Activated CD4-positive, alpha-beta T cell treated with anti-CD3 and anti-CD28 coated beads for 36 hours (primary cell): ENCODE measurements around the gene PPP1R27. TPM values are rescaled to one million over a fixed set of nuclear protein-coding genes. Genes with fewer than 3 reads are reported as not detected.

Experiments used
- ATAC-seq: fragments of 200-7000 bp; cut with Tn5 transposase; one replicate; pipeline ENCODE4 v1.10.0; 2021; ENCODE audit warnings: mild to moderate bottlenecking, moderate library complexity
- CTCF ChIA-PET: fragments of 350-600 bp; sonication (Branson Sonifier 250); formaldehyde crosslinking; loops from one replicate; lab custom pipeline; 2021; ENCODE audit warnings: antibody characterized with exemption; lab: Charles Lee
- POLR2A ChIA-PET: fragments of 350-600 bp; sonication (Branson Sonifier 250); formaldehyde crosslinking; loops from one replicate; lab custom pipeline; 2021; ENCODE audit warnings: antibody characterized with exemption, inconsistent platforms; lab: Charles Lee
- DNase-seq: peaks from one replicate; pipeline ENCODE4 v3.0.0-alpha.2; 2020
- H3K27ac Mint-ChIP-seq: one replicate; pipeline ENCODE4 v1.8.0; 2021; ENCODE audit warnings: mixed read lengths
- H3K27me3 Mint-ChIP-seq: one replicate; pipeline ENCODE4 v1.8.0; 2021; ENCODE audit warnings: mixed read lengths
- H3K36me3 Mint-ChIP-seq: one replicate; pipeline ENCODE4 v1.8.0; 2021; ENCODE audit warnings: low read depth, mixed read lengths
- H3K4me1 Mint-ChIP-seq: one replicate; pipeline ENCODE4 v1.8.0; 2021; ENCODE audit warnings: mixed read lengths
- H3K4me3 Mint-ChIP-seq: one replicate; pipeline ENCODE4 v1.8.0; 2021; ENCODE audit warnings: mild to moderate bottlenecking, moderate library complexity, mixed read lengths
- H3K9me3 Mint-ChIP-seq: one replicate; pipeline ENCODE4 v1.8.0; 2021; ENCODE audit warnings: low read depth, mixed read lengths
- intact Hi-C, 2 experiments: fragments of 100-400 bp; cut with DNase I in 1 of 2; cut with micrococcal nuclease in 1 of 2; formaldehyde crosslinking; loops; one replicate each; pipeline versions ENCODE4 v1.14.2 to v1.15.1; 2022 to 2024; cut with DNase I, micrococcal nuclease
- total RNA-seq, 2 experiments: library from RNA; stranded (reverse); gene quantifications; one replicate each; pipeline ENCODE4 v1.2.3, GENCODE V29; 2021

The PPP1R27 gene
- total RNA-seq, 2 experiments from 2014 or later, result not detected

GRCh38 chr17:81794074-81794476, 40.8 kb downstream of the PPP1R27 start:
- intact Hi-C loops, result no loop called here
- H3K27ac Mint-ChIP-seq, result no peak overlapping the region
- no peaks in the 10 kb centered on the region for H3K27me3 Mint-ChIP-seq
- ChIA-PET POLR2A (no interaction called here), CTCF (no interaction called here)
- H3K4me3 Mint-ChIP-seq, result no peak overlapping the region
- no peaks in the 10 kb centered on the region for H3K9me3 Mint-ChIP-seq
- no peak for ATAC-seq
- no peaks in the 10 kb centered on the region for H3K4me1 Mint-ChIP-seq
- H3K36me3 Mint-ChIP-seq, result no peaks in the 10 kb centered on the region
- DNase-seq, result no peak

GRCh38 chr17:81792675-81793615, 41.9 kb downstream of the PPP1R27 start:
- no peaks in the 10 kb centered on the region for H3K27me3 Mint-ChIP-seq
- POLR2A ChIA-PET, result no interaction called here

More at GRCh38 chr17:81792675-81793615, 41.9 kb downstream of the PPP1R27 start:
- no peak for ATAC-seq
- CTCF ChIA-PET, result no interaction called here
- H3K36me3 Mint-ChIP-seq, result no peaks in the 10 kb centered on the region
- H3K4me1 Mint-ChIP-seq, result no peaks in the 10 kb centered on the region
- no peak overlapping the region for H3K4me3 Mint-ChIP-seq
- no peaks in the 10 kb centered on the region for H3K9me3 Mint-ChIP-seq
- no peak for DNase-seq
- H3K27ac Mint-ChIP-seq, result no peak overlapping the region
- intact Hi-C loops, result no loop called here

Other genes starting within 250 kb of the PPP1R27 start
- gene NPLOC4, start 197.9 kb downstream of the PPP1R27 start, total RNA-seq, result 10 to 100 TPM; 71.8 to 93.1 TPM
- gene TSPAN10, start 197.9 kb downstream of the PPP1R27 start, total RNA-seq, result under 1 TPM; 0.34 to 0.35 TPM
- 1 to 10 TPM; 1.4 to 2.5 TPM for gene PDE6G, start 178.5 kb downstream of the PPP1R27 start, total RNA-seq
- 10 to 100 TPM; 29.4 to 45.3 TPM for gene OXLD1, start 168.4 kb downstream of the PPP1R27 start, total RNA-seq
- gene CCDC137, start 168.3 kb downstream of the PPP1R27 start, total RNA-seq, result 10 to 100 TPM; 30.0 to 36.6 TPM
- 10 to 100 TPM; 39.0 to 39.1 TPM for gene ARL16, start 151.3 kb downstream of the PPP1R27 start, total RNA-seq
- 100 to 1,000 TPM; 100 to 102 TPM for gene HGS, start 151.0 kb downstream of the PPP1R27 start, total RNA-seq
- gene MRPL12, start 131.7 kb downstream of the PPP1R27 start, total RNA-seq, result 100 to 1,000 TPM in 1 of 2 experiments, 10 to 100 TPM in 1; 94.0 to 116 TPM
- gene SLC25A10, start 122.8 kb downstream of the PPP1R27 start, total RNA-seq, result 10 to 100 TPM; 28.6 to 31.8 TPM
- not detected for gene GCGR, start 30.9 kb downstream of the PPP1R27 start, total RNA-seq
- 10 to 100 TPM; 45.8 to 50.4 TPM for gene MCRIP1, start 1.8 kb downstream of the PPP1R27 start, total RNA-seq
- 100 to 1,000 TPM; 414 to 578 TPM for gene P4HB, start 25.5 kb upstream of the PPP1R27 start, total RNA-seq
- 100 to 1,000 TPM; 513 to 661 TPM for gene ARHGDIA, start 36.3 kb upstream of the PPP1R27 start, total RNA-seq
- 100 to 1,000 TPM; 197 to 230 TPM for gene ALYREF, start 56.5 kb upstream of the PPP1R27 start, total RNA-seq
- gene ANAPC11, start 56.7 kb upstream of the PPP1R27 start, total RNA-seq, result 100 to 1,000 TPM in 1 of 2 experiments, 10 to 100 TPM in 1; 79.9 to 131 TPM
- under 1 TPM in 1 of 2 experiments, not detected in 1; 0.14 TPM for gene NPB, start 67.2 kb upstream of the PPP1R27 start, total RNA-seq
- 10 to 100 TPM; 19.7 to 24.0 TPM for gene PCYT2, start 76.3 kb upstream of the PPP1R27 start, total RNA-seq
- 10 to 100 TPM; 29.3 to 31.8 TPM for gene SIRT7, start 83.1 kb upstream of the PPP1R27 start, total RNA-seq
- 10 to 100 TPM; 15.3 to 18.3 TPM for gene MAFG, start 92.7 kb upstream of the PPP1R27 start, total RNA-seq
- gene PYCR1, start 102.2 kb upstream of the PPP1R27 start, total RNA-seq, result 100 to 1,000 TPM; 110 to 134 TPM
- not detected for gene MYADML2, start 112.2 kb upstream of the PPP1R27 start, total RNA-seq
- gene NOTUM, start 126.1 kb upstream of the PPP1R27 start, total RNA-seq, result under 1 TPM; 0.87 to 0.97 TPM
- 10 to 100 TPM; 23.3 to 26.5 TPM for gene ASPSCR1, start 142.6 kb upstream of the PPP1R27 start, total RNA-seq
- 10 to 100 TPM; 77.5 to 84.1 TPM for gene CENPX, start 187.8 kb upstream of the PPP1R27 start, total RNA-seq
- gene LRRC45, start 188.3 kb upstream of the PPP1R27 start, total RNA-seq, result 10 to 100 TPM; 17.6 to 20.6 TPM
- gene RAC3, start 196.6 kb upstream of the PPP1R27 start, total RNA-seq, result 10 to 100 TPM in 1 of 2 experiments, 1 to 10 TPM in 1; 9.6 to 10.6 TPM
- 100 to 1,000 TPM; 105 to 166 TPM for gene DCXR, start 202.6 kb upstream of the PPP1R27 start, total RNA-seq
- gene RFNG, start 216.8 kb upstream of the PPP1R27 start, total RNA-seq, result 10 to 100 TPM; 16.9 to 17.5 TPM
- gene GPS1, start 216.8 kb upstream of the PPP1R27 start, total RNA-seq, result 10 to 100 TPM; 69.0 to 73.5 TPM
- gene DUS1L, start 230.8 kb upstream of the PPP1R27 start, total RNA-seq, result 100 to 1,000 TPM; 119 to 124 TPM